ENCODE data around the gene THRSP.

GRCh38 chr11:78021611-78022010, 42.0 kb upstream of the THRSP start:
- TF ChIP-seq EP300 (IDR thresholded peaks at IDR 0.05; ENCODE audit: borderline replicate concordance in 1 of 2, low read depth in 1 of 2, low read length in 1 of 2) (no peak), POLR2AphosphoS5 (IDR thresholded peaks at IDR 0.05; ENCODE audit: low read depth, low read length) (no peak), RFX5 (IDR thresholded peaks at IDR 0.05; ENCODE audit: low read length) (no peak), YY1 (IDR thresholded peaks at IDR 0.05; ENCODE audit: low read depth) (no peak), SIN3A (IDR thresholded peaks at IDR 0.05; ENCODE audit: borderline replicate concordance, low read depth, low read length) (no peak), USF1 (IDR thresholded peaks at IDR 0.05; ENCODE audit: borderline replicate concordance, low read depth) (no peak), RAD21 (IDR thresholded peaks at IDR 0.05; ENCODE audit: low read length) (no peak), GATA2 (CRISPR knock-in tag; IDR thresholded peaks at IDR 0.05) (no peak), REST (IDR thresholded peaks at IDR 0.05; ENCODE audit: low read depth, low read length) (no peak), FOXM1 (IDR thresholded peaks at IDR 0.05; ENCODE audit: low read depth) (no peak), RXRA (IDR thresholded peaks at IDR 0.05; ENCODE audit: borderline replicate concordance, low read depth) (no peak), MXI1 (IDR thresholded peaks at IDR 0.05; ENCODE audit: low read depth, low read length) (no peak)
- TF ChIP-seq, protein P1, sequence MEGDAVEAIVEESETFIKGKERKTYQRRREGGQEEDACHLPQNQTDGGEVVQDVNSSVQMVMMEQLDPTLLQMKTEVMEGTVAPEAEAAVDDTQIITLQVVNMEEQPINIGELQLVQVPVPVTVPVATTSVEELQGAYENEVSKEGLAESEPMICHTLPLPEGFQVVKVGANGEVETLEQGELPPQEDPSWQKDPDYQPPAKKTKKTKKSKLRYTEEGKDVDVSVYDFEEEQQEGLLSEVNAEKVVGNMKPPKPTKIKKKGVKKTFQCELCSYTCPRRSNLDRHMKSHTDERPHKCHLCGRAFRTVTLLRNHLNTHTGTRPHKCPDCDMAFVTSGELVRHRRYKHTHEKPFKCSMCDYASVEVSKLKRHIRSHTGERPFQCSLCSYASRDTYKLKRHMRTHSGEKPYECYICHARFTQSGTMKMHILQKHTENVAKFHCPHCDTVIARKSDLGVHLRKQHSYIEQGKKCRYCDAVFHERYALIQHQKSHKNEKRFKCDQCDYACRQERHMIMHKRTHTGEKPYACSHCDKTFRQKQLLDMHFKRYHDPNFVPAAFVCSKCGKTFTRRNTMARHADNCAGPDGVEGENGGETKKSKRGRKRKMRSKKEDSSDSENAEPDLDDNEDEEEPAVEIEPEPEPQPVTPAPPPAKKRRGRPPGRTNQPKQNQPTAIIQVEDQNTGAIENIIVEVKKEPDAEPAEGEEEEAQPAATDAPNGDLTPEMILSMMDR (IDR thresholded peaks at IDR 0.05), result no peak
- TF ChIP-seq, protein P2, sequence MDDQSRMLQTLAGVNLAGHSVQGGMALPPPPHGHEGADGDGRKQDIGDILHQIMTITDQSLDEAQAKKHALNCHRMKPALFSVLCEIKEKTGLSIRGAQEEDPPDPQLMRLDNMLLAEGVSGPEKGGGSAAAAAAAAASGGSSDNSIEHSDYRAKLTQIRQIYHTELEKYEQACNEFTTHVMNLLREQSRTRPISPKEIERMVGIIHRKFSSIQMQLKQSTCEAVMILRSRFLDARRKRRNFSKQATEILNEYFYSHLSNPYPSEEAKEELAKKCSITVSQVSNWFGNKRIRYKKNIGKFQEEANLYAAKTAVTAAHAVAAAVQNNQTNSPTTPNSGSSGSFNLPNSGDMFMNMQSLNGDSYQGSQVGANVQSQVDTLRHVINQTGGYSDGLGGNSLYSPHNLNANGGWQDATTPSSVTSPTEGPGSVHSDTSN (IDR thresholded peaks at IDR 0.05), result no peak

Measured in SK-N-SH (cell line).